Upper lobe of right lung (tissue), 1 donor: ENCODE measurements around the gene GNRHR. TPM values are rescaled to one million over a fixed set of nuclear protein-coding genes. Genes with fewer than 3 reads are reported as not detected.
"Not testable (repeated sequence)": the region's sequence is repeated elsewhere in the genome, so short reads cannot be mapped to it uniquely, and the experiment has no call there.

ENCODE experiments used
- ATAC-seq: fragments of 200-7000 bp; cut with Tn5 transposase; one replicate; pipeline ENCODE4 v1.9.1; 2020; ENCODE audit warnings: mild to moderate bottlenecking, moderate library complexity
- DNase-seq: peaks from one replicate; pipeline ENCODE4 v3.0.0-alpha.2; 2020
- H3K27ac ChIP-seq: fragments of 200-600 bp; one replicate; pipeline ENCODE4 v1.8.0; 2022
- H3K27me3 ChIP-seq: fragments of 200-600 bp; one replicate; pipeline ENCODE4 v1.8.0; 2022; ENCODE audit warnings: mild to moderate bottlenecking
- H3K36me3 ChIP-seq: fragments of 200-600 bp; one replicate; pipeline ENCODE4 v1.8.0; 2022
- H3K4me1 ChIP-seq: fragments of 200-600 bp; one replicate; pipeline ENCODE4 v1.8.0; 2022
- H3K4me3 ChIP-seq: fragments of 200-600 bp; one replicate; pipeline ENCODE4 v1.8.0; 2022; ENCODE audit warnings: mild to moderate bottlenecking
- H3K9me3 ChIP-seq: fragments of 200-600 bp; one replicate; pipeline ENCODE4 v1.8.0; 2022
- intact Hi-C: fragments of 100-400 bp; cut with DNase I; formaldehyde crosslinking; loops from one replicate; pipeline ENCODE4 v1.11.0; 2022
- total RNA-seq: library from RNA; stranded (reverse); fragmentation: NEBNext Ultra II Directional; extraction: Animal tissue kit (Norgen Biotek cat#: 25700); gene quantifications from one replicate; pipeline ENCODE4 v1.2.1, GENCODE V29; 2021
- TF ChIP-seq, protein P1 (sequence below): fragments of 200-600 bp; IDR thresholded peaks from one replicate; pipeline ENCODE4 v1.8.0; 2022; ENCODE audit warnings: antibody characterized with exemption
- donor health status: DM: no; HTN: yes; CAD: no; lungs with severe emphysema.

Gene GNRHR
- total RNA-seq, 1 donor from 2014 or later, result not detected

DNA sequence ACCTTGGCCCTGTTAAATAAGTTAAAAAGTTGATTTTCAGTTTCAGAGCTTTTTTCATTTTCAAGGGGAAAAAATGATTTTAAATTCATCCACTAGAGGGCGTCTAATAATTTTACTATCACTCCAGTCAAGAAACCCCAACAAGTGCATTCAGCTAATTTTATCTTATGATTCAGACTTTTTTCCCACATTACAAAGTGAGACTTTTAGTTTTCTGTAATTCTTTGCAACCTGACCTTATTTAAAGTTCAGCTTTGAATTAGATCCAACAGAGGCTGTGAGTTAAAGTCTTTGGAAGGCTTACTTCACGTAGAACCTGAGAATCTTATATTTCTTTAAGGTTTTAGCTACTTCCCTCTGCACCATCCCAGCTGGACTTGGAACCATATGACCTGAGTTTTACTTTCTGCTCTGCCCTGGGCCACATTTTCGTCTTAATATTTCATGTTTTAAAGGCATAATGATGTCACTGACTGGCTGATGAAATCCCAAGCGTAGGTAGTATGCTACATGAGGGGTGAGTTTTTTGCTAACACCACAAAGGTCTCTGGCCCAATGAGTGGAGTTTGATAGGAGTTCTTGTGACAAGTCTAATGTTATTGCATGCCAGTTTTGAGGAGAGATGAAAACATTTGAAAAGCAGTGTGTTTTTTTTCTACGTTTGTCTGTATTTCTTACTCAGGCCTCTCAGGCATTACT, 7.2 kb downstream of the GNRHR start:
- ATAC-seq, result no peak

DNA sequence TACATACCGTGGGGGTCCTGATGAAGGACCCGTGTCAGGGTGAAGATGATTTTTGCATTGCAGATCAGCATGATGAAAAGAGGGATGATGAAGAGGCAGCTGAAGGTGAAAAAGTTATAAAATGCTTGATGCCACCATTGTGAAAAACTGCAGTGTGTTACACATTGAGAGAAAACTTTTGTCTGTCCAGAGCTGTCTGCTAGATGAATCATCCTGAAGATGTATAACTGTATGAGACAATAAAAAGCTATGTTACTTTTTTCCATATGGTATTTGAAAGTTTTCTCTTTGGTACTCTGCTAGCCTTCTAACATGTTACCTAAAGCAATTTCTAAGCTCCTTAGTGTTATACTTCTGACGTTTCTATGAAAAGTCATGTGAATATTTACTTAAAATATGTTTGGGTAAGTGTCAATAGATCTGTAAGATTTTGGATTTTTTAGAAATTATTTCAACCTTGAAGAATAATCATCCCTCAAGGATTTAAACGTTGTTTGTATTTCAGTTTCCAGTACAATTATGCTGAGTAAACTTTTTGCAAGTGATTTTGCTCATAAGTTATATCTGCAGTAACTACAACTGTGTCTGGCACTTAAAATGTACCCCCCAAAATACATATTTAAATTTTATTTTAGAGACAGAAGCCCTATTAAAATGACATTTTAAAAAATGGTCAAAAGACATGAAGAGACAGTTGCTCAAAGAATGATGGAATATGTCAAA, 9.5 kb downstream of the GNRHR start:
- Histone ChIP-seq H3K36me3 (no peaks in the 10 kb centered on the region), H3K27ac (no peak overlapping the region), H3K4me1 (no peaks in the 10 kb centered on the region), H3K9me3 (no peaks in the 10 kb centered on the region), H3K27me3 (no peaks in the 10 kb centered on the region), H3K4me3 (no peak overlapping the region)
- ATAC-seq (no peak), DNase-seq (no peak)
- TF ChIP-seq, protein P1, sequence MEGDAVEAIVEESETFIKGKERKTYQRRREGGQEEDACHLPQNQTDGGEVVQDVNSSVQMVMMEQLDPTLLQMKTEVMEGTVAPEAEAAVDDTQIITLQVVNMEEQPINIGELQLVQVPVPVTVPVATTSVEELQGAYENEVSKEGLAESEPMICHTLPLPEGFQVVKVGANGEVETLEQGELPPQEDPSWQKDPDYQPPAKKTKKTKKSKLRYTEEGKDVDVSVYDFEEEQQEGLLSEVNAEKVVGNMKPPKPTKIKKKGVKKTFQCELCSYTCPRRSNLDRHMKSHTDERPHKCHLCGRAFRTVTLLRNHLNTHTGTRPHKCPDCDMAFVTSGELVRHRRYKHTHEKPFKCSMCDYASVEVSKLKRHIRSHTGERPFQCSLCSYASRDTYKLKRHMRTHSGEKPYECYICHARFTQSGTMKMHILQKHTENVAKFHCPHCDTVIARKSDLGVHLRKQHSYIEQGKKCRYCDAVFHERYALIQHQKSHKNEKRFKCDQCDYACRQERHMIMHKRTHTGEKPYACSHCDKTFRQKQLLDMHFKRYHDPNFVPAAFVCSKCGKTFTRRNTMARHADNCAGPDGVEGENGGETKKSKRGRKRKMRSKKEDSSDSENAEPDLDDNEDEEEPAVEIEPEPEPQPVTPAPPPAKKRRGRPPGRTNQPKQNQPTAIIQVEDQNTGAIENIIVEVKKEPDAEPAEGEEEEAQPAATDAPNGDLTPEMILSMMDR, result no peak
- intact Hi-C loops, result no loop called here

More for the DNA sequence above, 7.2 kb downstream of the GNRHR start:
- no peak overlapping the region for H3K4me3 ChIP-seq
- H3K4me1 ChIP-seq, result no peaks in the 10 kb centered on the region
- TF ChIP-seq, protein P1, result peak; percentile 72
- H3K9me3 ChIP-seq, result no peaks in the 10 kb centered on the region
- H3K27ac ChIP-seq, result no peak overlapping the region
- H3K36me3 ChIP-seq, result no peaks in the 10 kb centered on the region
- no peak for DNase-seq
- intact Hi-C loops, result no loop called here
- H3K27me3 ChIP-seq, result no peaks in the 10 kb centered on the region

DNA sequence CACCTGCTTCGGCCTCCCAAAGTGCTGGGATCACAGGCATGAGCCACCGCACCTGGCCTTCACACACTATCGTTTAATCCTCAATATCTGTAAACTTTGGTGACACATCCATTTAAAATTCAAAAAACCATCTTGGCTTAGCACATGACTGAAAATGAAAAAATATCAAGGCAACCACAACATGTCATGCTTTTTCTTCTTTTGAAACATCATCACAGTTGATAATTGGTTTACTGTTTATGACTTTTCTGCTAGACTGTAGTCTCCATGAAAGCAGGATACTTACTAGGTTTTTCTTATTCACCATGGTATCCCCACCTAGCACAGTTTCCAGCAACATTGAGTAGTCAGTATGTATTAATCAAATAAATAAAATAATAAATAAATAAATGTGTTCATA, 11.0 kb downstream of the GNRHR start:
- ATAC-seq, result no peak
- no peak overlapping the region for H3K4me3 ChIP-seq
- TF ChIP-seq, protein P1, result no peak
- intact Hi-C loops, result loop anchor here (2.0 kb wide), 1 partner anchor 30 kb away; no protein-coding TSS in a partner anchor
- H3K36me3 ChIP-seq, result no peaks in the 10 kb centered on the region
- no peaks in the 10 kb centered on the region for H3K27me3 ChIP-seq
- DNase-seq, result no peak
- no peaks in the 10 kb centered on the region for H3K9me3 ChIP-seq
- H3K4me1 ChIP-seq, result no peaks in the 10 kb centered on the region
- no peak overlapping the region for H3K27ac ChIP-seq

DNA sequence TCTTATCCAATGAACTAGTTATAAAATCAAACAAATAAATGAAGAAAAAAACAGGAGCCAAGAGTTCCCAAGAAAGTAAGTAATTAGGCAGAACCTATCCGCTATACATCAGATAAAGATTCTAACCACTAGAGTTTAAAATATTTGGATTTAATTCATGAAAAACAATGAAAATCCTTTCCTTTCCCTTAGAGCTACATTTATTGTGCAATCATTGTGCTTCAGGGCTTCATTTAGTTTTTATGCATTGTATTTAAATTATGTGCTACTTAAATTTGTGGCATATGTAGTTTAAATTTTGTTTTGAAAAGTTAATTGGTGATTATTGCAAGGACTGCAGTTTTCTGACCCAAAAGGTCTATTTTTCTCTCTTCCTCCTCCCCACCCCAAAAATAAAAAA, 17.9 kb downstream of the GNRHR start:
- no peak for ATAC-seq
- no peak overlapping the region for H3K27ac ChIP-seq
- H3K9me3 ChIP-seq, result no peaks in the 10 kb centered on the region
- H3K4me3 ChIP-seq, result no peak overlapping the region
- DNase-seq, result no peak
- TF ChIP-seq, protein P1, result no peak
- intact Hi-C loops, result no loop called here
- H3K4me1 ChIP-seq, result no peaks in the 10 kb centered on the region
- H3K36me3 ChIP-seq, result no peaks in the 10 kb centered on the region
- no peaks in the 10 kb centered on the region for H3K27me3 ChIP-seq

DNA sequence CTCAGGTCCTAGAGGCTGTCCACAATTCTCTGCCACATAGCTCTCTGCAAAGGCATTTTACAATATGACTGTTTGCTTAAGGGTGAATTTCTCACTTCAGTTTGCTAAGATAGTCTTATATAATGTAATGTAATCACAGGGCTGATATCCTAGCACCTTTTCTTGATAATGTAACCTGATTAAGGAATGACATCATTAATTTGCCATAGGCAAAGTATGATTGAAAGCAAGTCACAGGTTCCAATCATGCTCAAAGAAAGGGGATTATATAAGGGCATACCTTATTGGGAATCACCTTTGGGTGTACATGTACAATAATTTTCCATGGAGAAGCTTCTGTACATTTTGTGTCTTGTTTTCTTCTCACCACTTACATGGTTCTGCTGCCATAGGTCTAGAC, 18.9 kb downstream of the GNRHR start:
- Histone ChIP-seq H3K9me3 (no peaks in the 10 kb centered on the region), H3K4me1 (no peaks in the 10 kb centered on the region), H3K4me3 (no peak overlapping the region), H3K27me3 (no peaks in the 10 kb centered on the region), H3K27ac (no peak overlapping the region), H3K36me3 (no peaks in the 10 kb centered on the region)
- TF ChIP-seq, protein P1, result no peak
- intact Hi-C loops, result no loop called here
- DNase-seq (no peak), ATAC-seq (no peak)

DNA sequence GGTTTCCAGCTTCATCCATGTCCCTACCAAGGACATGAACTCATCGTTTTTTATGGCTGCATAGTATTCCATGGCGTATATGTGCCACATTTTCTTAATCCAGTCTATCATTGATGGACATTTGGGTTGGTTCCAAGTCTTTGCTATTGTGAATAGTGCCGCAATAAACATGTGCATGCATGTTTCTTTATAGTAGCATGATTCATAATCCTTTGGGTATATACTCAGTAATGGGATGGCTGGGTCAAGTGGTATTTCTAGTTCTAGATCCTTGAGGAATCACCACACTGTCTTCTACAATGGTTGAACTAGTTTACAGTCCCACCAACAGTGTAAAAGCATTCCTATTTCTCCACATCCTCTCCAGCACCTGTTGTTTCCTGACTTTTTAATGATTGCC, 23.7 kb downstream of the GNRHR start:
- intact Hi-C loops, ATAC-seq, H3K27ac ChIP-seq: not testable (repeated sequence)

More for the DNA sequence above, 23.7 kb downstream of the GNRHR start:
- not testable (repeated sequence) for H3K4me3 ChIP-seq, H3K9me3 ChIP-seq, H3K27me3 ChIP-seq, DNase-seq, H3K36me3 ChIP-seq, H3K4me1 ChIP-seq
